Measurements from ENCODE around the gene TBC1D22A.

TBC1D22A gene

GRCh38 chr22:47203554-47203991 lies 441.1 kb downstream of the TBC1D22A start:
- no peak overlapping the region for H3K27ac Mint-ChIP-seq
- ATAC-seq: no peak
- H3K4me3 Mint-ChIP-seq: no peak overlapping the region
- H3K9me3 Mint-ChIP-seq: no peaks in the 10 kb centered on the region
- no peaks in the 10 kb centered on the region for H3K4me1 Mint-ChIP-seq
- no peak for DNase-seq
- H3K36me3 Mint-ChIP-seq (ENCODE audit: low read depth): no peaks in the 10 kb centered on the region
- no peaks in the 10 kb centered on the region for H3K27me3 Mint-ChIP-seq

- Mint-ChIP-seq H3K27ac (no peak overlapping the region), H3K4me1 (no peaks in the 10 kb centered on the region)
Observed at GRCh38 chr22:47204002-47204979, 441.8 kb downstream of the TBC1D22A start.

GRCh38 chr22:47205081-47205491 lies 442.6 kb downstream of the TBC1D22A start:
- no peak overlapping the region for H3K4me3 Mint-ChIP-seq
- no peaks in the 10 kb centered on the region for H3K36me3 Mint-ChIP-seq (ENCODE audit: low read depth)
- DNase-seq (no peak), ATAC-seq (no peak)
- no peaks in the 10 kb centered on the region for H3K4me1 Mint-ChIP-seq
- H3K27ac Mint-ChIP-seq: no peak overlapping the region
- no peaks in the 10 kb centered on the region for H3K27me3 Mint-ChIP-seq
- no peaks in the 10 kb centered on the region for H3K9me3 Mint-ChIP-seq

More at GRCh38 chr22:47204002-47204979, 441.8 kb downstream of the TBC1D22A start:
- no peaks in the 10 kb centered on the region for H3K36me3 Mint-ChIP-seq (ENCODE audit: low read depth)
- no peaks in the 10 kb centered on the region for H3K9me3 Mint-ChIP-seq
- no peak overlapping the region for H3K4me3 Mint-ChIP-seq
- H3K27me3 Mint-ChIP-seq: no peaks in the 10 kb centered on the region
- ATAC-seq (no peak), DNase-seq (no peak)

GRCh38 chr22:47205554-47205953 lies 443.1 kb downstream of the TBC1D22A start:
- ATAC-seq (no peak), DNase-seq (no peak)
- Mint-ChIP-seq H3K27me3 (no peaks in the 10 kb centered on the region), H3K4me1 (no peaks in the 10 kb centered on the region), H3K27ac (no peak overlapping the region), H3K36me3 (ENCODE audit: low read depth) (no peaks in the 10 kb centered on the region), H3K9me3 (no peaks in the 10 kb centered on the region), H3K4me3 (no peak overlapping the region)

GRCh38 chr22:47206164-47206563 lies 443.7 kb downstream of the TBC1D22A start:
- DNase-seq: no peak
- Mint-ChIP-seq H3K9me3 (no peaks in the 10 kb centered on the region), H3K36me3 (ENCODE audit: low read depth) (no peaks in the 10 kb centered on the region), H3K4me1 (no peaks in the 10 kb centered on the region), H3K27ac (no peak overlapping the region), H3K27me3 (no peaks in the 10 kb centered on the region), H3K4me3 (no peak overlapping the region)
- ATAC-seq: no peak

- no peaks in the 10 kb centered on the region for H3K36me3 Mint-ChIP-seq (ENCODE audit: low read depth)
- no peaks in the 10 kb centered on the region for H3K4me1 Mint-ChIP-seq
- no peaks in the 10 kb centered on the region for H3K9me3 Mint-ChIP-seq
- DNase-seq (no peak), ATAC-seq (no peak)
- H3K4me3 Mint-ChIP-seq: no peak overlapping the region
- H3K27ac Mint-ChIP-seq: no peak overlapping the region
- H3K27me3 Mint-ChIP-seq: no peaks in the 10 kb centered on the region
Observed at GRCh38 chr22:47206666-47207218, 444.3 kb downstream of the TBC1D22A start.

GRCh38 chr22:47207387-47207786 lies 444.9 kb downstream of the TBC1D22A start:
- ATAC-seq (no peak), DNase-seq (no peak)
- H3K4me1 Mint-ChIP-seq: no peaks in the 10 kb centered on the region
- no peak overlapping the region for H3K4me3 Mint-ChIP-seq
- H3K9me3 Mint-ChIP-seq: no peaks in the 10 kb centered on the region
- no peaks in the 10 kb centered on the region for H3K27me3 Mint-ChIP-seq
- no peaks in the 10 kb centered on the region for H3K36me3 Mint-ChIP-seq (ENCODE audit: low read depth)
- H3K27ac Mint-ChIP-seq: no peak overlapping the region

- H3K4me3 Mint-ChIP-seq: no peak overlapping the region
- no peak overlapping the region for H3K27ac Mint-ChIP-seq
- no peaks in the 10 kb centered on the region for H3K4me1 Mint-ChIP-seq
- H3K9me3 Mint-ChIP-seq: no peaks in the 10 kb centered on the region
- DNase-seq (no peak), ATAC-seq (no peak)
- no peaks in the 10 kb centered on the region for H3K27me3 Mint-ChIP-seq
- no peaks in the 10 kb centered on the region for H3K36me3 Mint-ChIP-seq (ENCODE audit: low read depth)
Observed at GRCh38 chr22:47207846-47208554, 445.6 kb downstream of the TBC1D22A start.

- Mint-ChIP-seq H3K36me3 (ENCODE audit: low read depth) (no peaks in the 10 kb centered on the region), H3K27me3 (no peaks in the 10 kb centered on the region)
- no peak for DNase-seq
Observed at GRCh38 chr22:47208630-47209029, 446.2 kb downstream of the TBC1D22A start.

GRCh38 chr22:47209040-47209514 lies 446.6 kb downstream of the TBC1D22A start:
- ATAC-seq: no peak
- Mint-ChIP-seq H3K4me1 (no peaks in the 10 kb centered on the region), H3K4me3 (no peak overlapping the region), H3K27me3 (no peaks in the 10 kb centered on the region), H3K36me3 (ENCODE audit: low read depth) (no peaks in the 10 kb centered on the region), H3K27ac (no peak overlapping the region), H3K9me3 (no peaks in the 10 kb centered on the region)
- no peak for DNase-seq

More at GRCh38 chr22:47208630-47209029, 446.2 kb downstream of the TBC1D22A start:
- Mint-ChIP-seq H3K27ac (no peak overlapping the region), H3K4me3 (no peak overlapping the region), H3K4me1 (no peaks in the 10 kb centered on the region), H3K9me3 (no peaks in the 10 kb centered on the region)
- no peak for ATAC-seq

- H3K36me3 Mint-ChIP-seq (ENCODE audit: low read depth): no peaks in the 10 kb centered on the region
- H3K9me3 Mint-ChIP-seq: no peaks in the 10 kb centered on the region
- H3K27ac Mint-ChIP-seq: no peak overlapping the region
- H3K27me3 Mint-ChIP-seq: no peaks in the 10 kb centered on the region
- H3K4me3 Mint-ChIP-seq: no peak overlapping the region
- ATAC-seq: no peak
- no peaks in the 10 kb centered on the region for H3K4me1 Mint-ChIP-seq
- no peak for DNase-seq
Observed at GRCh38 chr22:47209547-47210023, 447.1 kb downstream of the TBC1D22A start.

- H3K4me1 Mint-ChIP-seq: no peaks in the 10 kb centered on the region
- no peak overlapping the region for H3K4me3 Mint-ChIP-seq
- no peak for DNase-seq
- H3K27ac Mint-ChIP-seq: no peak overlapping the region
- H3K9me3 Mint-ChIP-seq: no peaks in the 10 kb centered on the region
- no peaks in the 10 kb centered on the region for H3K27me3 Mint-ChIP-seq
- H3K36me3 Mint-ChIP-seq (ENCODE audit: low read depth): no peaks in the 10 kb centered on the region
- ATAC-seq: no peak
Observed at GRCh38 chr22:47210112-47210657, 447.7 kb downstream of the TBC1D22A start.

GRCh38 chr22:47210686-47211085 lies 448.2 kb downstream of the TBC1D22A start:
- Mint-ChIP-seq H3K4me1 (no peaks in the 10 kb centered on the region), H3K4me3 (no peak overlapping the region), H3K36me3 (ENCODE audit: low read depth) (no peaks in the 10 kb centered on the region), H3K9me3 (no peaks in the 10 kb centered on the region), H3K27me3 (no peaks in the 10 kb centered on the region), H3K27ac (no peak overlapping the region)
- DNase-seq: no peak
- ATAC-seq: no peak

- H3K27ac Mint-ChIP-seq: no peak overlapping the region
- no peaks in the 10 kb centered on the region for H3K9me3 Mint-ChIP-seq
- ATAC-seq: peak; percentile 72
- DNase-seq: peak; percentile 64
- no peaks in the 10 kb centered on the region for H3K4me1 Mint-ChIP-seq
- H3K27me3 Mint-ChIP-seq: peaks cover 4% of the 10 kb centered on the region
- H3K4me3 Mint-ChIP-seq: no peak overlapping the region
- H3K36me3 Mint-ChIP-seq (ENCODE audit: low read depth): no peaks in the 10 kb centered on the region
Observed at GRCh38 chr22:47213571-47214230, 451.3 kb downstream of the TBC1D22A start.
